CD4-positive, alpha-beta memory T cell (primary cell): ENCODE data around the gene HOXB5. TPM values are rescaled to one million over a fixed set of nuclear protein-coding genes. Genes with fewer than 3 reads are reported as not detected.
A peak's percentile ranks its signal among the peaks of the same experiment; 100 is the strongest.

ENCODE experiments used
- CTCF ChIA-PET: fragments of 350-600 bp; sonication (Branson Sonifier 250); formaldehyde crosslinking; loops from one replicate; lab custom pipeline; 2021; ENCODE audit warnings: inconsistent platforms; ENCODE audit not compliant: partially characterized antibody; lab: Charles Lee
- POLR2A ChIA-PET: fragments of 350-600 bp; sonication (Branson Sonifier 250); formaldehyde crosslinking; loops from one replicate; lab custom pipeline; 2021; ENCODE audit not compliant: partially characterized antibody; lab: Charles Lee
- DNase-seq, 5 donors: peaks; one replicate each; pipeline versions ENCODE4 v3.0.0 to v3.0.0-alpha.2; 2020 to 2022; ENCODE audit warnings: mixed read lengths in 1 of 5
- H3K27ac ChIP-seq: one replicate; pipeline ENCODE4 v1.7.0; 2013; ENCODE audit warnings: low read depth, low read length
- H3K27me3 ChIP-seq: 2 replicates; pipeline ENCODE4 v1.7.0; 2013; ENCODE audit warnings: mild to moderate bottlenecking, low read length, moderate library complexity; ENCODE audit not compliant: insufficient read depth
- H3K36me3 ChIP-seq: 2 replicates; pipeline ENCODE4 v1.7.0; 2013; ENCODE audit warnings: mild to moderate bottlenecking, low read length, moderate library complexity; ENCODE audit not compliant: insufficient read depth
- H3K4me1 ChIP-seq: 2 replicates; pipeline ENCODE4 v1.7.0; 2013; ENCODE audit warnings: mild to moderate bottlenecking, low read length, moderate library complexity; ENCODE audit not compliant: insufficient read depth
- H3K4me3 ChIP-seq, 2 donors: one replicate each; pipeline ENCODE4 v1.7.0; 2013; ENCODE audit warnings: low read length in 2 of 2, mild to moderate bottlenecking in 1 of 2
- H3K9me3 ChIP-seq, 2 donors: one replicate each; pipeline ENCODE4 v1.7.0; 2013; ENCODE audit warnings: low read length in 2 of 2, control low read depth in 1 of 2; ENCODE audit not compliant: control insufficient read depth in 1 of 2
- H3K27ac Mint-ChIP-seq, 7 donors: one replicate each; pipeline ENCODE4 v1.8.0; 2020 to 2021; ENCODE audit warnings: mixed read lengths in 7 of 7, mild to moderate bottlenecking in 6 of 7, inconsistent platforms in 3 of 7, moderate library complexity in 3 of 7
- H3K27me3 Mint-ChIP-seq, 2 donors: one replicate each; pipeline ENCODE4 v1.8.0; 2020 to 2021; ENCODE audit warnings: mixed read lengths in 2 of 2
- H3K36me3 Mint-ChIP-seq, 2 donors: one replicate each; pipeline ENCODE4 v1.8.0; 2020 to 2021; ENCODE audit warnings: mixed read lengths in 2 of 2, inconsistent platforms in 1 of 2, mild to moderate bottlenecking in 1 of 2
- H3K4me1 Mint-ChIP-seq, 4 donors: one replicate each; pipeline ENCODE4 v1.8.0; 2020 to 2021; ENCODE audit warnings: mixed read lengths in 4 of 4, mild to moderate bottlenecking in 1 of 4
- H3K4me3 Mint-ChIP-seq, 8 donors: one replicate each; pipeline ENCODE4 v1.8.0; 2020 to 2021; ENCODE audit warnings: mixed read lengths in 8 of 8, mild to moderate bottlenecking in 7 of 8, moderate library complexity in 6 of 8, inconsistent platforms in 3 of 8
- H3K9me3 Mint-ChIP-seq, 8 donors: one replicate each; pipeline ENCODE4 v1.8.0; 2020 to 2021; ENCODE audit warnings: mixed read lengths in 8 of 8, mild to moderate bottlenecking in 5 of 8, inconsistent platforms in 3 of 8, moderate library complexity in 1 of 8
- intact Hi-C: fragments of 100-400 bp; cut with micrococcal nuclease; formaldehyde crosslinking; loops from one replicate; pipeline ENCODE4 v1.15.1; 2023
- polyA plus RNA-seq, 2 donors: library from polyadenylated mRNA; unstranded; fragments of 300-500 nt; fragmentation: Illumina TruSeq; gene quantifications; one replicate each; pipeline ENCODE4 v1.2.3, GENCODE V29; 2021
- total RNA-seq, 2 experiments: library from RNA; stranded (reverse); gene quantifications; one replicate each; pipeline ENCODE4 v1.2.3, GENCODE V29; 2021

The HOXB5 gene
- total and polyA plus RNA-seq, 4 experiments from 2014 or later = not detected

DNA sequence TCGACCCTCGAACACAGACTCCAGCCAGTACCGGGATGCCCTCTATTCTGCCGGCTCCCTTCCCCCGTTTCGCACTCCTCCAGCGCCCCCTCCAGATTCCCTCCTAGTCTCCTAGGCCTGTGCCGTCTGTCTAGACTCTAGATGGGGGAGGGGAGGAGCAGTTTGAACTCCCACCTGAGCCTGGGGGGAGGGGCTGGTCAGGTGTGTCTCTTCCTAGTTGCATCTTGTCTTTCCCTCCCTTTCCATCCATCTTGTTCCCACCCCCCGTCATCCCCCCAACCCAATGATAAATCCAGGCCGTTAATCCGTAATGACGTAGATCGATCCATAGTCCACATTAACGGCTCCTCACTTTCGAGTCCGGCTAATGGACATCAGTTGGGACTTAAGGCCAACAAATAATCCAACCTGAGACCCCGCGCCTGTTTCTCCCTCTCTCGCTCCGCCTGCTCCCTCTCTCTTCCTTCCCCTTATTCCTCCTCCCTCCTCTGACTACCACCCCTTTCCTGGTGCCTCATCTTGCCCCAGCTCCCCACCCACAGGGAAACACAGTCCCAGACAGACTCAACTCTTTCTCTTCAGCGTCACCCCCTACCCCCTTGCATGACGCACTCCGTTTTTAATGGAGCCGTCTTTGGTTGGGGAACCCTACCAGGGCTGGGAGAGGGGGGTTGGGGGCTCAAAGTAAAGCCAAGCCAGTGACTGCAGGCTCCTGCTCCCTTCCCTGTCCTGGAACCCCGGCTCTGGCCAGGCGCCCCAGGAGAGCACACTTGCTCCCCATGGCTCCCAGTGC is 3.4 kb upstream of the HOXB5 start:
- H3K4me3 ChIP-seq = peak overlapping the region; percentile 47 to 54
- Mint-ChIP-seq H3K36me3 (no peaks in the 10 kb centered on the region), H3K9me3 (no peaks in the 10 kb centered on the region), H3K4me1 (peaks cover 26 to 58% (median 43%) of the 10 kb centered on the region in 4 donors), H3K27me3 (peaks cover 55 to 78% of the 10 kb centered on the region in 2 donors), H3K27ac (peak overlapping the region in 4 of 7 donors; percentile 13 to 73 (median 28)), H3K4me3 (peak overlapping the region; percentile 67 to 93 (median 86))
- no peaks in the 10 kb centered on the region for H3K36me3 ChIP-seq
- DNase-seq = no peak
- POLR2A ChIA-PET = interaction anchor here (1.3 kb wide), 1 partner anchor 17 kb away, joined by 4 read pairs; no protein-coding TSS in a partner anchor
- CTCF ChIA-PET = interaction anchor here (0.6 to 1.2 kb wide), 4 partner anchors 17 to 263 kb away, joined by 3 to 4 read pairs (median 3); no protein-coding TSS in a partner anchor
- peaks cover 52% of the 10 kb centered on the region for H3K4me1 ChIP-seq
- peaks cover 72% of the 10 kb centered on the region for H3K27me3 ChIP-seq
- intact Hi-C loops = no loop called here
- no peaks in the 10 kb centered on the region for H3K9me3 ChIP-seq
- no peak overlapping the region for H3K27ac ChIP-seq

DNA sequence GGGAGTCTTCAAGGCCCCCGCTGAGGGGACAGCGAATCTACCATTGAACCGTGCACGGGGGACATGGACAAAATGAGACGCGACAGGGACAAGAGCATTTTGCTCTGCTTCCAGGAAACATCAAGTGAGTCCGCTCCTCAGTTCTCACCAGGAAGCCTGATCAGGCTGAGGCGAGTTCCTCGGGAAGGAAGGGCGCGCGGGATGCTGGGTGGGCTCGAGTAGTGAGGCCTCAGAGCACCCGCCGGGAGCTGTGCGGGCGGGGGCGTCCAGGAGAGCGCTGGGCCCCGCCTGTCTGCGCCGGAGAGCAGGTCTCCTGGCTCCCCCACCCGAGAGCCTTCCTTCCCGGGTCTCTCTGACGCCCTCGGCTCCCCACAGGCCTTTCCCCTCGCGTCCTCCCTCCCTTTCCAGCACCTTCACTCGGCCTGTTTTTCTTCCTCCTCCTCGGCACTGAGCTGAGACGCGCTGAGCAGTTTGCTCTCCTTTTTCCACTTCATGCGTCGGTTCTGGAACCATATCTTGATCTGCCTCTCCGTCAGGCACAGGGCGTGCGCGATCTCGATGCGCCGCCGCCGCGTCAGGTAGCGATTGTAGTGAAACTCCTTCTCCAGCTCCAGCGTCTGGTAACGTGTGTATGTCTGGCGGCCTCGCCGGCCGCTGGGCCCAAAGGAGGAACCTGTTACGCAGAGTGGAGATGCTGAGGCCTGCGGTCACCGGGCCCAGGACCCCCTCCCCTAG is 2.6 kb upstream of the HOXB5 start:
- intact Hi-C loops = no loop called here
- H3K27me3 ChIP-seq = peaks cover 65% of the 10 kb centered on the region
- POLR2A ChIA-PET = interaction anchor here (1.3 kb wide), 1 partner anchor 18 kb away, joined by 4 read pairs; no protein-coding TSS in a partner anchor

DNA sequence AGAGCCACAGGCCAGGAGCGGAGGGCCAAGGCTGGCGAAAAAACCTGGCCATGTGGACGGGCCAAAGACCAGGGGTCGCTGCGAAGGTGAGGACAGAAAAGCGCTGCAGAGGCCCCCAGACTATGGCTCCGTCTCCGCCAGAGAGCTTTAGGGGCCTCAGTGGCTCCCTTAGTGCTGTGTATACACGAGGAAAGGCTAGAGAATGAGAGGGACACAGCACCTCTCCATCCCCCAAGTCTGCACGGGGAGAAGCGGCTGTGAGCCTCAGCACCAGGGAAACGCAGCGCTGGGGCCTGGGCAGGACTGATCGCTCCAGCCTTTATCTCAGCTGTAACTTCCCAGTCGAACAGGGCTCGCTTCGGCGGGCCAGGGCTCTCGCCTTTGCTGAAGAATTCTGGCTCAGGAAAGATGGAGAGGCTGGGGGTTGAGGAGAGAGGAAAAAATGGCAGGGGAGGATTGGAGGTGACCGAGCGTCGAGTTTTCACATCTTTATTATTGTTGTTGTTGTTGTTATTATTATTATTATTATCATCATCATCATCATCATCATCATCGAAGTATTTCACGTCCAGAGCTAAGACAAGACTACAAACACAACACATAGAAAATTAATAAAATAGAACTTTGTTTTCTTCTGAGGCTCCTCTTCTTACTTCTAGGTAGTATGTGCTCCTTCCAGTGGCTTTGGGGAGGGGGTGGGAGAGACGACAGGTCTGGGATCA is 1.9 kb upstream of the HOXB5 start:
- Histone ChIP-seq H3K4me1 (peaks cover 46% of the 10 kb centered on the region), H3K27me3 (peaks cover 59% of the 10 kb centered on the region), H3K36me3 (no peaks in the 10 kb centered on the region), H3K9me3 (no peaks in the 10 kb centered on the region), H3K27ac (no peak overlapping the region), H3K4me3 (no peak overlapping the region)
- no peak for DNase-seq
- POLR2A ChIA-PET = interaction anchor here (1.3 kb wide), 1 partner anchor 19 kb away, joined by 4 read pairs; no protein-coding TSS in a partner anchor
- H3K9me3 Mint-ChIP-seq = peaks cover 0 to under 1% (median 0%) of the 10 kb centered on the region in 8 donors
- peak overlapping the region in 1 of 7 donors; percentile 23 for H3K27ac Mint-ChIP-seq
- H3K36me3 Mint-ChIP-seq = no peaks in the 10 kb centered on the region
- peak overlapping the region in 4 of 8 donors; percentile 14 to 41 (median 28) for H3K4me3 Mint-ChIP-seq
- H3K4me1 Mint-ChIP-seq = peaks cover 23 to 53% (median 42%) of the 10 kb centered on the region in 4 donors
- peaks cover 53 to 77% of the 10 kb centered on the region in 2 donors for H3K27me3 Mint-ChIP-seq
- intact Hi-C loops = no loop called here
- CTCF ChIA-PET = interaction anchor here (0.7 to 6.0 kb wide), 10 partner anchors 11 to 515 kb away, joined by 3 to 59 read pairs (median 6); no protein-coding TSS in a partner anchor

More for the DNA sequence above, 2.6 kb upstream of the HOXB5 start:
- Histone ChIP-seq H3K9me3 (no peaks in the 10 kb centered on the region), H3K4me1 (peaks cover 46% of the 10 kb centered on the region), H3K27ac (no peak overlapping the region), H3K36me3 (no peaks in the 10 kb centered on the region), H3K4me3 (peak overlapping the region in 1 of 2 donors; percentile 47)
- H3K9me3 Mint-ChIP-seq = no peaks in the 10 kb centered on the region
- no peaks in the 10 kb centered on the region for H3K36me3 Mint-ChIP-seq
- H3K27ac Mint-ChIP-seq = peak overlapping the region in 4 of 7 donors; percentile 23 to 73 (median 42)
- peak in 1 of 5 donors; percentile 64 for DNase-seq
- H3K4me3 Mint-ChIP-seq = peak overlapping the region; percentile 67 to 93 (median 86)
- CTCF ChIA-PET = interaction anchor here (0.6 to 6.0 kb wide), 7 partner anchors 12 to 288 kb away, joined by 3 to 59 read pairs (median 3); no protein-coding TSS in a partner anchor
- peaks cover 23 to 52% (median 42%) of the 10 kb centered on the region in 4 donors for H3K4me1 Mint-ChIP-seq
- peaks cover 55 to 78% of the 10 kb centered on the region in 2 donors for H3K27me3 Mint-ChIP-seq

DNA sequence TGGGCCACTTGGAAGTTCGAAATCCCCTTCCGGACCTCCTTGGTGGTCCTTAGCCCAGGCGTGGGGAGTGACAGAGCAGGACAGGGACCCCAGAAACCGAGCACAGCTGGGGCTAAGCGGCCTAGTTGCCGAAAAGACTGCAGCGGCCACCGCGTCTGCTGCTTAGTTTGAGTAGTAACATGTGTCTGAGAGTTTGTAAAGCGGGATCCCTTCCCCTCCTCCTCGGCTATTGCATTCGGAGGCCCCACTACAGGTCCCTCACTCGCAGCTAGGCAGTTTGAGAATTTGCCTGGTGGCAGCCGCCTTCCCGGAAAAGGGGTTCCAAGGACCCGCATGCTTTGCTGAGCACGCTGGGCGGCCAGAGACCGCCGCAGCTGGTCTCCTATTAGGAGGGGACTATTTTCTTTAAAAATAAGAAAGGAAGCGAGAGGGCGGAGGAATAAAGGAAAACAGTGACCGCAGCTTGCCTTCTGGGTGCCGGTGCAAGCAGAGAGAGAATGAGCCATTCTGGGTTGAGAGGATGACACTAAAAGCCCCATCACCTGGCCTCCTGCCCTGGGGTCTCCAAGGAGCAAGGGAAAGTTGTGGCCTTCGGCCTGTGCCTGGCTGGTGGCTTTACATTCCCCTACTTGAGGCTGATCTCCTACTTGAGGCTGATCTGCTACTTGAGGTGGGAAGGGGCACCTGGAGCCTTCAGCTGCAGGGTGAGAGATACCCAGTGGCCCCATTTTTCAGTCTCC is 1.1 kb upstream of the HOXB5 start:
- H3K27ac ChIP-seq = no peak overlapping the region
- Mint-ChIP-seq H3K9me3 (peaks cover 0 to 2% (median 0%) of the 10 kb centered on the region in 8 donors), H3K4me1 (peaks cover 23 to 56% (median 42%) of the 10 kb centered on the region in 4 donors), H3K27ac (no peak overlapping the region), H3K4me3 (peak overlapping the region in 1 of 8 donors; percentile 26), H3K36me3 (no peaks in the 10 kb centered on the region), H3K27me3 (peaks cover 49 to 75% of the 10 kb centered on the region in 2 donors)
- peaks cover 53% of the 10 kb centered on the region for H3K27me3 ChIP-seq
- no peaks in the 10 kb centered on the region for H3K36me3 ChIP-seq
- intact Hi-C loops = loop anchor here (1.0 to 5.0 kb wide), 2 partner anchors 102 to 567 kb away; no protein-coding TSS in a partner anchor
- ChIA-PET CTCF (interaction anchor here (0.7 to 6.0 kb wide), 10 partner anchors 24 to 515 kb away, joined by 3 to 59 read pairs (median 29); no protein-coding TSS in a partner anchor), POLR2A (no interaction called here)
- H3K4me3 ChIP-seq = no peak overlapping the region
- H3K9me3 ChIP-seq = no peaks in the 10 kb centered on the region
- peaks cover 46% of the 10 kb centered on the region for H3K4me1 ChIP-seq
- no peak for DNase-seq

DNA sequence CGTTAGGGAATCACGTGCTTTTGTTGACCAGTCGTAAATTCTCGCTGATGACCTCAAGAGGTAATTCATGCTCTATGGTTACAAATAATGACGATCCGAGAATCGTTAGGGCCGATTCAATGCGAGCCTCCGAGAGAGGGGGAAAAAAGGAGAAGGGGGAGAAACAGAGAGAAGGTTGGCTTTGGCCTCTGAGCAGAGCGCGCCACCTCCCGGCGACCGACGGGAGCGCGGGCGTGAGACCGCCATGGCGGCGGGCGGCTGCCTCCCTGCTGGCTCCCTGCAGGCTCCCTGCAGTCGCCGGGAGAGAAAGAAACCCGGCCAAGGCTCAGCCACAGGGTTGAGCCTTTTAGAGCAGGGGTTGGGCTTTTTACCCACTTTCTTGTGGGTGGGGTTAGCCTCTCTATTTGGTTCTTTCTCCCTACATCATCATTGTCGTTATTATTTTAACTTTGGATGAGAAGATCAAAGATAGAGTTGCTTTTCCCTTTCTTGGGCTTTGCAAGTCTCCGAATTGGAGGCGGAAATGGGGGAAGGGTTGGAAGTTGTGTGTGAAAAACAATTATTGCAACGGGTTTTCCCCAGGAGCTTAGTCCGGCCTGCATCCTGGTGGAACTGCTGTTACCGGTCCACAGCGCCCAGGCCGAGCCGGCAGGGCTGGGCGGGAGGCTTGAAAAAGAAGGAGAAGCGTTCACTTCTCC is 410 bp upstream of the HOXB5 start:
- Mint-ChIP-seq H3K9me3 (peaks cover 0 to 2% (median 0%) of the 10 kb centered on the region in 8 donors), H3K36me3 (no peaks in the 10 kb centered on the region), H3K4me3 (peak overlapping the region; percentile 80 to 92 (median 82)), H3K4me1 (peaks cover 23 to 55% (median 43%) of the 10 kb centered on the region in 4 donors), H3K27me3 (peaks cover 44 to 72% of the 10 kb centered on the region in 2 donors), H3K27ac (peak overlapping the region in 1 of 7 donors; percentile 74)
- Histone ChIP-seq H3K27me3 (peaks cover 47% of the 10 kb centered on the region), H3K4me3 (peak overlapping the region in 1 of 2 donors; percentile 30), H3K4me1 (peaks cover 46% of the 10 kb centered on the region), H3K9me3 (no peaks in the 10 kb centered on the region), H3K36me3 (no peaks in the 10 kb centered on the region), H3K27ac (no peak overlapping the region)
- intact Hi-C loops = loop anchor here (1.0 to 5.0 kb wide), 4 partner anchors 102 to 567 kb away; no protein-coding TSS in a partner anchor
- peak; percentile 71 to 82 (median 77) for DNase-seq
- ChIA-PET POLR2A (interaction anchor here (0.5 to 1.6 kb wide), 7 partner anchors 11 to 272 kb away, joined by 3 to 5 read pairs (median 3); partner anchors contain the start of gene HOXB6), CTCF (interaction anchor here (0.7 to 6.0 kb wide), 28 partner anchors 19 to 514 kb away, joined by 3 to 59 read pairs (median 5); partner anchors contain the start of gene HOXB8)
